GM19452 (cell line): ENCODE data around the gene SLC10A3.
"Not testable (repeated sequence)": the region's sequence is repeated elsewhere in the genome, so short reads cannot be mapped to it uniquely, and the experiment has no call there.

Experiments used
- ATAC-seq: cut with Tn5 transposase; IDR thresholded peaks from one replicate; pipeline ENCODE4 v1.9.1; 2021; ENCODE audit not compliant: unreplicated experiment

SLC10A3 gene

GRCh38 chrX:154509455-154509854 is 19.0 kb upstream of the SLC10A3 start:
- ATAC-seq, result no peak

GRCh38 chrX:154508384-154508745 is 17.9 kb upstream of the SLC10A3 start:
- ATAC-seq, result no peak

- ATAC-seq, result no peak
These were observed 17.4 kb upstream of the SLC10A3 start for GRCh38 chrX:154507673-154508383.

- no peak for ATAC-seq
These were observed 16.3 kb upstream of the SLC10A3 start for GRCh38 chrX:154506483-154507332.

GRCh38 chrX:154505734-154506133 is 15.3 kb upstream of the SLC10A3 start:
- ATAC-seq, result no peak

GRCh38 chrX:154502989-154503388 is 12.6 kb upstream of the SLC10A3 start:
- no peak for ATAC-seq

GRCh38 chrX:154502098-154502497 is 11.7 kb upstream of the SLC10A3 start:
- ATAC-seq, result no peak

GRCh38 chrX:154501423-154501822 is 11.0 kb upstream of the SLC10A3 start:
- ATAC-seq, result not testable (repeated sequence)

- ATAC-seq, result not testable (repeated sequence)
These were observed 6.2 kb upstream of the SLC10A3 start for GRCh38 chrX:154496591-154497137.

- ATAC-seq, result no peak
These were observed 5.1 kb upstream of the SLC10A3 start for GRCh38 chrX:154495472-154495922.

GRCh38 chrX:154494715-154495114 is 4.3 kb upstream of the SLC10A3 start:
- ATAC-seq, result no peak

GRCh38 chrX:154490021-154490413 is 412 bp downstream of the SLC10A3 start:
- ATAC-seq, result peak; percentile 32

GRCh38 chrX:154489182-154489581 is 1.2 kb downstream of the SLC10A3 start:
- no peak for ATAC-seq

- ATAC-seq, result no peak
These were observed 1.9 kb downstream of the SLC10A3 start for GRCh38 chrX:154488336-154489075.

GRCh38 chrX:154487518-154488290 is 2.7 kb downstream of the SLC10A3 start:
- no peak for ATAC-seq

- ATAC-seq, result no peak
These were observed 3.8 kb downstream of the SLC10A3 start, which contains the start of gene UBL4A for GRCh38 chrX:154486396-154487207. Gene UBL4A (minus strand): TSS chrX:154486615. CDS start chrX:154486584, 31 bp downstream.

- ATAC-seq, result no peak
These were observed 4.4 kb downstream of the SLC10A3 start for GRCh38 chrX:154486052-154486395.

- ATAC-seq, result no peak
These were observed 5.0 kb downstream of the SLC10A3 start for GRCh38 chrX:154485150-154486051.
